Caco-2 (cell line): ENCODE data around the gene P2RX6. TPM values are rescaled to one million over a fixed set of nuclear protein-coding genes. Genes with fewer than 3 reads are reported as not detected.
"Not testable (repeated sequence)": the region's sequence is repeated elsewhere in the genome, so short reads cannot be mapped to it uniquely, and the experiment has no call there.

Experiments
- BruUV-seq: library from RNA; stranded (reverse); fragments of 400-500 nt; replicated peaks from 2 replicates; lab custom pipeline; 2021; lab: Mats Ljungman, UMichigan
- CTCF ChIA-PET: fragments of 300-600 bp; sonication (Branson Sonifier 250); formaldehyde crosslinking; loops from one replicate; lab custom pipeline; 2022; ENCODE audit warnings: antibody characterized with exemption; lab: Charles Lee
- POLR2A ChIA-PET: fragments of 300-600 bp; sonication (Branson Sonifier 250); formaldehyde crosslinking; loops from one replicate; lab custom pipeline; 2022; ENCODE audit warnings: antibody characterized with exemption; lab: Charles Lee
- DNase-seq, 2 experiments: peaks; one replicate each; pipeline versions ENCODE4 v3.0.0 to v3.0.0-alpha.2; 2020 to 2022
- H3K27me3 ChIP-seq: replicated peaks from 2 replicates; pipeline ENCODE4 v1.6.0; 2011; ENCODE audit warnings: low read length; ENCODE audit not compliant: control insufficient read depth, insufficient read depth
- H3K36me3 ChIP-seq: 2 replicates; pipeline ENCODE4 v1.5.1; 2011; ENCODE audit warnings: low read length; ENCODE audit not compliant: control insufficient read depth, insufficient read depth
- H3K4me1 ChIP-seq: fragments of 250-450 bp; sonication (Bioruptor Pico); 2 replicates; pipeline ENCODE4 v1.5.1; 2020; ENCODE audit warnings: mild to moderate bottlenecking
- H3K4me3 ChIP-seq: 2 replicates; pipeline ENCODE4 v1.5.1; 2011; ENCODE audit warnings: low read depth, mild to moderate bottlenecking, control low read depth, low read length
- H3K9me3 ChIP-seq: fragments of 250-450 bp; sonication (Bioruptor Pico); 2 replicates; pipeline ENCODE4 v1.5.1; 2020; ENCODE audit warnings: mild to moderate bottlenecking, moderate library complexity
- H3K27ac Mint-ChIP-seq: one replicate; pipeline ENCODE4 v1.8.0; 2022; ENCODE audit warnings: mixed read lengths; ENCODE audit not compliant: unreplicated experiment
- H3K27me3 Mint-ChIP-seq: one replicate; pipeline ENCODE4 v1.8.0; 2022; ENCODE audit warnings: mixed read lengths; ENCODE audit not compliant: insufficient read depth, unreplicated experiment
- H3K36me3 Mint-ChIP-seq: one replicate; pipeline ENCODE4 v1.8.0; 2022; ENCODE audit warnings: mild to moderate bottlenecking, mixed read lengths; ENCODE audit not compliant: insufficient read depth, unreplicated experiment
- H3K4me1 Mint-ChIP-seq: one replicate; pipeline ENCODE4 v1.8.0; 2022; ENCODE audit warnings: low read depth, mixed read lengths; ENCODE audit not compliant: unreplicated experiment
- H3K4me3 Mint-ChIP-seq: one replicate; pipeline ENCODE4 v1.8.0; 2022; ENCODE audit warnings: mild to moderate bottlenecking, moderate library complexity, mixed read lengths; ENCODE audit not compliant: unreplicated experiment
- H3K9me3 Mint-ChIP-seq: one replicate; pipeline ENCODE4 v1.8.0; 2022; ENCODE audit warnings: mixed read lengths; ENCODE audit not compliant: unreplicated experiment
- intact Hi-C: fragments of 100-400 bp; cut with micrococcal nuclease; formaldehyde crosslinking; loops from one replicate; pipeline ENCODE4 v1.10.0; 2022; ENCODE audit not compliant: unreplicated experiment
- total RNA-seq: library from RNA; stranded (reverse); gene quantifications from 2 replicates; pipeline ENCODE4 v1.2.3, GENCODE V29; 2022
- TF ChIP-seq, protein P1 (sequence below), 2 experiments: fragments of 200-600 bp in 1 of 2; IDR thresholded peaks; 1 replicate in 1 of 2; 2 replicates in 1 of 2; pipeline versions ENCODE4 v1.5.1 to v1.8.0; 2011 to 2022; ENCODE audit warnings: antibody characterized with exemption in 1 of 2, control low read depth in 1 of 2, inconsistent platforms in 1 of 2, low read depth in 1 of 2, low read length in 1 of 2, mild to moderate bottlenecking in 1 of 2, moderate library complexity in 1 of 2; ENCODE audit not compliant: insufficient read depth in 1 of 2, severe bottlenecking in 1 of 2, unreplicated experiment in 1 of 2

The P2RX6 gene
- total RNA-seq, 1 experiment from 2014 or later: 0.11 TPM

GRCh38 chr22:21048965-21049364, 34.0 kb downstream of the P2RX6 start:
- Mint-ChIP-seq H3K36me3 (peaks cover 11% of the 10 kb centered on the region), H3K4me1 (peaks cover 15% of the 10 kb centered on the region)
- H3K9me3 ChIP-seq, intact Hi-C loops, H3K27me3 Mint-ChIP-seq, H3K27ac Mint-ChIP-seq, H3K36me3 ChIP-seq, POLR2A ChIA-PET, H3K4me3 Mint-ChIP-seq, H3K4me1 ChIP-seq, H3K27me3 ChIP-seq, CTCF ChIA-PET, H3K4me3 ChIP-seq, DNase-seq, H3K9me3 Mint-ChIP-seq, BruUV-seq: not testable (repeated sequence)

GRCh38 chr22:21051145-21051830, 36.3 kb downstream of the P2RX6 start:
- Mint-ChIP-seq H3K27ac (no peak overlapping the region), H3K36me3 (no peaks in the 10 kb centered on the region), H3K9me3 (no peaks in the 10 kb centered on the region), H3K4me1 (peaks cover 6% of the 10 kb centered on the region), H3K4me3 (no peak overlapping the region), H3K27me3 (no peaks in the 10 kb centered on the region)
- no peaks in the 10 kb centered on the region for H3K4me1 ChIP-seq
- POLR2A ChIA-PET: no interaction called here
- BruUV-seq: no TSS peak
- DNase-seq: no peak
- intact Hi-C loops: no loop called here
- CTCF ChIA-PET: no interaction called here
- H3K9me3 ChIP-seq: no peaks in the 10 kb centered on the region
- TF ChIP-seq, protein P1, sequence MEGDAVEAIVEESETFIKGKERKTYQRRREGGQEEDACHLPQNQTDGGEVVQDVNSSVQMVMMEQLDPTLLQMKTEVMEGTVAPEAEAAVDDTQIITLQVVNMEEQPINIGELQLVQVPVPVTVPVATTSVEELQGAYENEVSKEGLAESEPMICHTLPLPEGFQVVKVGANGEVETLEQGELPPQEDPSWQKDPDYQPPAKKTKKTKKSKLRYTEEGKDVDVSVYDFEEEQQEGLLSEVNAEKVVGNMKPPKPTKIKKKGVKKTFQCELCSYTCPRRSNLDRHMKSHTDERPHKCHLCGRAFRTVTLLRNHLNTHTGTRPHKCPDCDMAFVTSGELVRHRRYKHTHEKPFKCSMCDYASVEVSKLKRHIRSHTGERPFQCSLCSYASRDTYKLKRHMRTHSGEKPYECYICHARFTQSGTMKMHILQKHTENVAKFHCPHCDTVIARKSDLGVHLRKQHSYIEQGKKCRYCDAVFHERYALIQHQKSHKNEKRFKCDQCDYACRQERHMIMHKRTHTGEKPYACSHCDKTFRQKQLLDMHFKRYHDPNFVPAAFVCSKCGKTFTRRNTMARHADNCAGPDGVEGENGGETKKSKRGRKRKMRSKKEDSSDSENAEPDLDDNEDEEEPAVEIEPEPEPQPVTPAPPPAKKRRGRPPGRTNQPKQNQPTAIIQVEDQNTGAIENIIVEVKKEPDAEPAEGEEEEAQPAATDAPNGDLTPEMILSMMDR (IDR thresholded peaks at IDR 0.05; ENCODE audit: insufficient read depth in 1 of 2, low read depth in 1 of 2, low read length in 1 of 2, severe bottlenecking in 1 of 2, unreplicated experiment in 1 of 2): no peak
- no peak overlapping the region for H3K4me3 ChIP-seq
- no peaks in the 10 kb centered on the region; the same call in 1 of the 2 replicates for H3K27me3 ChIP-seq
- H3K36me3 ChIP-seq: no peaks in the 10 kb centered on the region

DNA sequence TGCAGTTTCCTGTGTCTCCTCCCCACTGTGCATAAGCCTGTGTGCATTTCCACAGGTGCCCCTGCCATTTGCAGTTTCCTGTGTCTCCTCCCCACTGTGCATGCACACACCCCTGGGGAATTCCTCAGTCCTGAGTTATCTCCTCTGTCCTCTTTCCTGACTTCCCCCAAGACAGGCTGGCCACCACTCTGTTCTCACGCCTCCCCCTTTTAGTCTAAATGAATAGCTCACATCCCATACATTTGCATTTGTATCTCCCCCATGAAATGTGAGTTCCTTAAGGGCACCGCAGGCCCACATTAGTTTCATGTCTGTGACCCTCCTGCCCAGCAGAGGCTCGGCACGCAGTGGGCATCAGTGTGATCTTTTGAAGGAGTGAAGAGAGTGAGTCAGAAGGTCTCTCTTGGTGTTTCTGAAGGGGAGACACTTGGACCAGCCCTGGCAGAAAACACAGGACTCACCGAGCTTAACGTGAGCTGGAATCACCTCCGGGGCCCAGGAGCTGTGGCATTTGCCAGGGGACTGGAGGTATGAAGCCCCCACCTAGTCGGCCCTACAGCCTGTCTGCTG, 37.0 kb downstream of the P2RX6 start:
- H3K27me3 ChIP-seq: no peaks in the 10 kb centered on the region; the same call in 1 of the 2 replicates
- H3K9me3 Mint-ChIP-seq: no peaks in the 10 kb centered on the region
- H3K9me3 ChIP-seq: no peaks in the 10 kb centered on the region
- ChIA-PET CTCF (no interaction called here), POLR2A (no interaction called here)
- TF ChIP-seq, protein P1 (IDR thresholded peaks at IDR 0.05; ENCODE audit: insufficient read depth in 1 of 2, low read depth in 1 of 2, low read length in 1 of 2, severe bottlenecking in 1 of 2, unreplicated experiment in 1 of 2): no peak
- no peaks in the 10 kb centered on the region for H3K4me1 ChIP-seq
- no peaks in the 10 kb centered on the region for H3K27me3 Mint-ChIP-seq
- H3K4me3 ChIP-seq: no peak overlapping the region
- DNase-seq: no peak
- H3K4me3 Mint-ChIP-seq: no peak overlapping the region
- intact Hi-C loops: no loop called here
- no peak overlapping the region for H3K27ac Mint-ChIP-seq
- peaks cover 6% of the 10 kb centered on the region for H3K4me1 Mint-ChIP-seq
- no peaks in the 10 kb centered on the region for H3K36me3 Mint-ChIP-seq
- no peaks in the 10 kb centered on the region for H3K36me3 ChIP-seq
- no TSS peak for BruUV-seq
